Natural killer cell treated with Interleukin-12 subunit alpha and Interleukin-12 subunit beta and Interleukin-15 and Interleukin-18, amount 100 ng/mL, for 72 hours (primary cell): ENCODE measurements around the gene XPNPEP2. TPM values are rescaled to one million over a fixed set of nuclear protein-coding genes. Genes with fewer than 3 reads are reported as not detected.

Experiments used
- ATAC-seq, 2 donors: fragments of 150-1000 bp; cut with Tn5 transposase in 1 of 2; sonication (Bioruptor Pico), chemical (Tn5 transposase) in 1 of 2; 2 replicates each; pipeline ENCODE4 v1.10.0; 2021
- DNase-seq: peaks from one replicate; pipeline ENCODE4 v3.0.0; 2022; ENCODE audit warnings: low spot score
- H3K27ac Mint-ChIP-seq, 2 donors: 1 replicate in 1 of 2; 2 replicates in 1 of 2; pipeline ENCODE4 v1.8.0; 2022; ENCODE audit warnings: mixed read lengths in 2 of 2, mild to moderate bottlenecking in 1 of 2, moderate library complexity in 1 of 2
- H3K27me3 Mint-ChIP-seq, 2 donors: 1 replicate in 1 of 2; 2 replicates in 1 of 2; pipeline ENCODE4 v1.8.0; 2022; ENCODE audit warnings: mixed read lengths in 2 of 2
- H3K36me3 Mint-ChIP-seq: one replicate; pipeline ENCODE4 v1.8.0; 2022; ENCODE audit warnings: mixed read lengths
- H3K4me1 Mint-ChIP-seq, 2 donors: 1 replicate in 1 of 2; 2 replicates in 1 of 2; pipeline ENCODE4 v1.8.0; 2022; ENCODE audit warnings: low read depth in 2 of 2, mixed read lengths in 2 of 2, mild to moderate bottlenecking in 1 of 2
- H3K4me3 Mint-ChIP-seq: one replicate; pipeline ENCODE4 v1.8.0; 2022; ENCODE audit warnings: mixed read lengths
- H3K9me3 Mint-ChIP-seq: 2 replicates; pipeline ENCODE4 v1.8.0; 2022; ENCODE audit warnings: mixed read lengths
- total RNA-seq, 2 donors: library from RNA; stranded (reverse); gene quantifications; one replicate each; pipeline ENCODE4 v1.2.3, GENCODE V29; 2022

XPNPEP2 gene
- total RNA-seq, 2 donors from 2014 or later = 0.14 to 0.55 TPM

DNA sequence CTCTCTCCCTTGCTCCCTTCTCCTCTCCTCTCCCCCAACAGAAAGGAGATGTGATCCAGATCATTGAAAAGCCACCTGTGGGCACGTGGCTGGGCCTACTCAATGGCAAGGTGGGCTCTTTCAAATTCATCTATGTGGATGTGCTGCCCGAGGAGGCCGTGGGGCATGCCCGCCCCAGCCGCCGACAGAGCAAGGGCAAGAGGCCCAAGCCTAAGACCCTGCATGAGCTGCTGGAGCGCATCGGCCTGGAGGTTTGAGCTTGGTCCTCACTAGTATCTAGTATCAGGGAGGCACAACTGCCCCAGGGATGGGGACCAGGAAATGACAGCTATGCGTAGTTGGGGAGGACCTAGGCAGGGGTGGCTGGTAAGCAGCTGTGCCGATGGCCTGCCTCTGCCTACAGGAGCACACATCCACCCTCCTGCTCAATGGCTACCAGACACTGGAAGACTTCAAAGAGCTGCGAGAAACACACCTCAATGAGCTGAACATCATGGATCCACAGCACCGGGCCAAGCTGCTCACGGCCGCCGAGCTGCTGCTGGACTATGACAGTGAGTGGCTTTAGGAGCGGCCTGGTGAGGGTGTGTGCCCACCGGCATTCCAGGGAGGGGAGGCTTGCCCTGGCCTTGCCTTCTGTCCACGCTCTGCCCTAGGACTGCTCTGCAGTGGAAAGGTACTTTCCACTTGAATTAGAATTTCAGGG lies 54.0 kb downstream of the XPNPEP2 start:
- DNase-seq = no peak
- Mint-ChIP-seq H3K4me1 (peaks cover 9 to 17% of the 10 kb centered on the region in 2 donors), H3K27ac (peak overlapping the region in 1 of 2 donors; percentile 19), H3K4me3 (no peak overlapping the region), H3K9me3 (no peaks in the 10 kb centered on the region), H3K27me3 (no peaks in the 10 kb centered on the region), H3K36me3 (no peaks in the 10 kb centered on the region)
- ATAC-seq = no peak

DNA sequence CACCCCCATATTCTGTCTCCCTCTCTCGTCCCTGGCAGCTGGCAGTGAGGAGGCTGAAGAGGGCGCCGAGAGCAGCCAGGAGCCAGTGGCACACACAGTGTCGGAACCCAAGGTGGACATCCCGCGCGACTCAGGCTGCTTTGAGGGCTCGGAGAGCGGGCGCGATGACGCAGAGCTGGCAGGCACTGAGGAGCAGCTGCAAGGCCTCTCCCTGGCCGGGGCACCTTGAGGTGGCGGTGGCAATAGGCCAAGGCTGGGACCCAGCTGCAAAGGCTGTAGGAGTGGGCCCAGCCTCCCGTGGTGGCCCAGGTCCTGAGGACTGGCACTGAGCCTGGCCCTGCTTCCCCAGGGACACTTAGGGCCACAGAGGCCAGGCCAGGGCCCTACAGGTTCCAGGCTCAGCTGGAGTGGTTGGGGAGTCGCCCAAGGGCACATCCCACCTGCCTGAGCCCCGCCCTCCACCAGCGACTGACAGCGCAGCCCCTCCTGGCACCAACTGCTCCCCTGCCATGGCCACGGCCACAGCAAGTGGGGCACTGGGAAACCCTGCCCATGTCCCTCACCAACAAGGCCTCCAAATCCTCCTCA lies 54.9 kb downstream of the XPNPEP2 start:
- peaks cover 4 to 22% of the 10 kb centered on the region in 2 donors for H3K4me1 Mint-ChIP-seq
- H3K27me3 Mint-ChIP-seq = no peaks in the 10 kb centered on the region
- H3K36me3 Mint-ChIP-seq = no peaks in the 10 kb centered on the region
- ATAC-seq = peak in 1 of 2 donors; percentile 4
- peak overlapping the region in 1 of 2 donors; percentile 59 for H3K27ac Mint-ChIP-seq
- H3K9me3 Mint-ChIP-seq = no peaks in the 10 kb centered on the region
- no peak for DNase-seq
- H3K4me3 Mint-ChIP-seq = no peak overlapping the region

DNA sequence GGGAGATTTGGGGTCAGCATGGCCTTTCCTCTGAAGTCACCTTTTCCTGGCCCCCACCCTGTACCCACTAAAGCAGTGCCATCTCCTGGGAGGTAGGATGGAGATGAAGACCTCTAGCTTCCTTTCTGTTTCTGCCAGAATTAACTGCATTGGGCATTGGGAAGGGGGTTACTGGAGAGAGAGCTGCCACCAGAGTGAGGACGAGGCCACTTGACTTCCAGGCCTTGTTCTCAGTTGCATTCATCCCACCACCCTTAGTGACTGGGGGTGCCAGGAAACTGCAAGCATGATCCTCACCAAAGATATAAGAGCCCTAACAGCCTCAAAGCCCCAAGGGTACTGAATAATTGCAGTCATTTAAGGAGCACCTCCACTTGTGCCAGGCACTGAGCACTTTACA lies 56.8 kb downstream of the XPNPEP2 start:
- Mint-ChIP-seq H3K4me3 (no peak overlapping the region), H3K9me3 (no peaks in the 10 kb centered on the region), H3K27me3 (no peaks in the 10 kb centered on the region), H3K36me3 (no peaks in the 10 kb centered on the region), H3K27ac (peak overlapping the region in 1 of 2 donors; percentile 59), H3K4me1 (peaks cover 10 to 28% of the 10 kb centered on the region in 2 donors)
- ATAC-seq (no peak), DNase-seq (no peak)

DNA sequence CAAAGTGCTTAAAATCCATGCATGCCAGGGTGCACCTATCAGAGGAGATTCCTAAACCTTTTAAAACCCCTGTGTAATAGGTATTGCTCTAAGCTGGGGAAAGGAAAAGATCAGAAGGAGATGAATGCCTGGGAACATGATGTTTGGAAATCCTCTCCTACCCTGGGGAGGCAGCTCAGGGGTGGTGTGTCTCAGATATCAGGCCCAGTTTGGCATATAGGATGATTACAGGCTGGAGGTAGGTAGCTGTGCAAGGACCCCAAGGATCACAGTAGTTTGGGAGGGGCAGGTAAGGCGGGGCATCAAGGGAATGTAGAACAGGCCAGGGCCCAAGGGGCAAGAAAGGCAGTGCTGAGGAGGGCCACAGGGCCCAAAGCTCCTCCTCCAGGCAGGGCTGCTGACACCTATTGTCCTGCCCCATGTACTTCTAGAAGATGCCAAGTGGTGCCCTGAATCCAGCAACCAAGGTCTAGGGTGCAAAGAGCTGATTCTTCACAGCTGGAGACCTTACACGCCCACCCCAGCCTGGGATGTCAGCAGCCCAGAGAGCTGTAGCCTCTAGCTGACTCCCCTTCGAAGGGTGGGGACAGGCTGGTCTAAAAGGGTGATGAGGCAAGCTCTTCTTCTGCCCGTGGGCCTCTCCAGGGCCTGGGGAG lies 58.6 kb downstream of the XPNPEP2 start:
- peaks cover 10 to 25% of the 10 kb centered on the region in 2 donors for H3K4me1 Mint-ChIP-seq
- no peaks in the 10 kb centered on the region for H3K27me3 Mint-ChIP-seq
- ATAC-seq (no peak), DNase-seq (no peak)
- H3K27ac Mint-ChIP-seq = peak overlapping the region in 1 of 2 donors; percentile 24
- H3K4me3 Mint-ChIP-seq = no peak overlapping the region
- H3K9me3 Mint-ChIP-seq = no peaks in the 10 kb centered on the region
- no peaks in the 10 kb centered on the region for H3K36me3 Mint-ChIP-seq

DNA sequence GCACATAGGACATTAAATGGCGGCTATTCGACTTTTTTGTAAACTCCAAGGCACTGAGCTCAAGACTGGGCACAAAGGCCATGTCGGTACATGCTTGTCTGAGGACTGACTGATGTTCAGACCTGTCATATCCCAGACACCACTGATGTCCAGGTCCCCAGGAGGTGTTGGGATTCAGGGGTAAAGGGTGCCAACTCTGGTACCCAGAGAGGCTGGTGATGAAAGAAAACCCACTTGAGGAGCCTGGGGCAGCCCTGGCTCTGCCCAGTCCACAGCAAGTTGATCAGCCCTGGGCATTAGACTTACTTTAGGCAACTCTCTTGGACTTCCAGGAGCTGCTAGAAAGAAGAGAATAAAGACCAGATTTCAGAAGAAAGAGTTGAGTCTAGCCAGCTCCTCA lies 59.7 kb downstream of the XPNPEP2 start:
- ATAC-seq (no peak), DNase-seq (no peak)
- no peaks in the 10 kb centered on the region for H3K36me3 Mint-ChIP-seq
- no peaks in the 10 kb centered on the region for H3K27me3 Mint-ChIP-seq
- H3K27ac Mint-ChIP-seq = peak overlapping the region; percentile 24 to 40
- peaks cover 10 to 26% of the 10 kb centered on the region in 2 donors for H3K4me1 Mint-ChIP-seq
- H3K4me3 Mint-ChIP-seq = no peak overlapping the region
- H3K9me3 Mint-ChIP-seq = no peaks in the 10 kb centered on the region

DNA sequence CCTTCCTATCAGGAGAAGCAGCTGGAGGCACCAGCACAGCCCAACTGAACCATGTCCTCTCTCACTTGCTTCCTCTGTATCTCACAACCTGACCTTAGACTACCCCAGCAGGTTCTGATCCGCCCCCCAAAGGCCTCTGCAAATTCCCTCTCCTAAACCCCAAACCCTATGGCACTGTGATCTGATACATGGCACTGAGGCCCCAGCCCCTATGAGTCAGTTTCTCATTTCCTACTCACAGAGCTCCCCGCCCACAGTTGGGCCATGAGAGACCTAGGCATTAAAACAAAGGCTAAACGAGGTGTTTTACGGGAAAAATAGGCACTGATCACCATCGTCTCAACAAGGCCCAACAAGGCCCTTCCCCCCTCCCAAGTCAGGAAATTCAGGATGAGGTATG lies 60.1 kb downstream of the XPNPEP2 start:
- Mint-ChIP-seq H3K27ac (peak overlapping the region in 1 of 2 donors; percentile 24), H3K4me3 (no peak overlapping the region), H3K9me3 (no peaks in the 10 kb centered on the region), H3K27me3 (no peaks in the 10 kb centered on the region), H3K36me3 (no peaks in the 10 kb centered on the region), H3K4me1 (peaks cover 10 to 28% of the 10 kb centered on the region in 2 donors)
- ATAC-seq = peak in 1 of 2 donors; percentile 48
- DNase-seq = no peak

DNA sequence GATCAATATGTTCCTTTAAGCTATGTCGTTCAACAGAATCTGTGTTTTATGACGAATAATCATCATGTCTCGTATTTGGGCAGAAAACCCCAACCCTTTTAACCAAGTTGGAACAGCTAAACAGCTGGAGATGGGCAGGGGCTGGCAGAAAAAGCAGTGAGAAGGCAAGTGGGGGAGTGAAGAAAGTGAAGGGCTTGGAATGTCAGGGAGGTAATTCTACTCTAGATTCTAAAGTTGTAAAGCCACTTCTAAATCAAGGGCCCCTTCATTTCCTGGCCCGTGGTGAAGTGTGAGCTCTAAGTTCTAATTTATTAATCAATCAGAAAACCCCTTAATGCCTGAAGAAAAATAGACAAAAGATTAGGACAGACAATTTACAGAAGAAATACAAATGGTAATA lies 61.4 kb downstream of the XPNPEP2 start:
- no peaks in the 10 kb centered on the region for H3K9me3 Mint-ChIP-seq
- no peaks in the 10 kb centered on the region for H3K36me3 Mint-ChIP-seq
- H3K27ac Mint-ChIP-seq = peak overlapping the region in 1 of 2 donors; percentile 13
- H3K4me1 Mint-ChIP-seq = peaks cover 10 to 25% of the 10 kb centered on the region in 2 donors
- ATAC-seq = no peak
- H3K27me3 Mint-ChIP-seq = no peaks in the 10 kb centered on the region
- no peak for DNase-seq
- H3K4me3 Mint-ChIP-seq = no peak overlapping the region

DNA sequence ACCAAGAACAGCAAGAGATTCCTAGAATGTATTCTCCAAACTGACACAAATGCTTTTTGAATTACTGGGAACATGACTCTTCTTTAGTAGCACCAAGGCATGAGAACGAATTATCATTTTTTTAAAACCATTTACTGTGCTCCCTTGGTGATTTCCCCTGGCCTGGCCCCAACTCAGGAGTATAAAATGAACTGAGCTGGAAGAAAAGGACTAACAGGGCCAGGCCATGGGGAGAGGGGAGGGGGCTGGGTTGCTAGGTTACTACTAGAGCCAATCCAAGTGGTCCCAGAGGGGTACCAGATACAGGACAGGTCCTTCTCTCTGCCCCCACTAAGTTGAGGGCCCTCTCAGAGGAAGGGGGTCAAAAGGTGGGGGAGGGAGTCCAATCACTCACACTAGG lies 64.1 kb downstream of the XPNPEP2 start:
- H3K9me3 Mint-ChIP-seq = no peaks in the 10 kb centered on the region
- H3K27me3 Mint-ChIP-seq = no peaks in the 10 kb centered on the region
- no peak overlapping the region for H3K27ac Mint-ChIP-seq
- H3K4me3 Mint-ChIP-seq = no peak overlapping the region
- no peaks in the 10 kb centered on the region for H3K36me3 Mint-ChIP-seq
- ATAC-seq (no peak), DNase-seq (no peak)
- peaks cover 10 to 20% of the 10 kb centered on the region in 2 donors for H3K4me1 Mint-ChIP-seq

DNA sequence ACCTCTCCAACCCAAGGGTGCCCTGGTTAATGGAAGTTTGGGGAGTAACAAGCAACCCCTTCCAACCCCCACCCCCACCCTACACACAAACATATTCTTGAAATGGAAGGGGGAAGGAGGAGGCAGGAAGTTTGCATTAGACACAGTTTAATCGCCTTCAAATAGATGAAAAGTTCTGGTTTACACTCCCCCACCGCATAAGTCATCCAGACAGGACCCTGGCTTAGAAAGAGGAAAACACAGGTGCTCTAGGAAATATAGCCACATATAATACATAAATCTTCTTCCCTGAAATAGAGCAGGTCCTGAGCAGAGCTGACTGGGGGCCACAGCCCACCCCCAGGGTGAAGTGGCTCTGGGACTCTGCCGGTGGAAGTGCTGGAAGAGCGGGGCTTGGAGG lies 66.0 kb downstream of the XPNPEP2 start:
- Mint-ChIP-seq H3K4me1 (peaks cover 21% of the 10 kb centered on the region in 2 donors), H3K4me3 (no peak overlapping the region), H3K9me3 (no peaks in the 10 kb centered on the region), H3K27me3 (no peaks in the 10 kb centered on the region), H3K27ac (peak overlapping the region in 1 of 2 donors; percentile 40), H3K36me3 (no peaks in the 10 kb centered on the region)
- DNase-seq (no peak), ATAC-seq (no peak)

DNA sequence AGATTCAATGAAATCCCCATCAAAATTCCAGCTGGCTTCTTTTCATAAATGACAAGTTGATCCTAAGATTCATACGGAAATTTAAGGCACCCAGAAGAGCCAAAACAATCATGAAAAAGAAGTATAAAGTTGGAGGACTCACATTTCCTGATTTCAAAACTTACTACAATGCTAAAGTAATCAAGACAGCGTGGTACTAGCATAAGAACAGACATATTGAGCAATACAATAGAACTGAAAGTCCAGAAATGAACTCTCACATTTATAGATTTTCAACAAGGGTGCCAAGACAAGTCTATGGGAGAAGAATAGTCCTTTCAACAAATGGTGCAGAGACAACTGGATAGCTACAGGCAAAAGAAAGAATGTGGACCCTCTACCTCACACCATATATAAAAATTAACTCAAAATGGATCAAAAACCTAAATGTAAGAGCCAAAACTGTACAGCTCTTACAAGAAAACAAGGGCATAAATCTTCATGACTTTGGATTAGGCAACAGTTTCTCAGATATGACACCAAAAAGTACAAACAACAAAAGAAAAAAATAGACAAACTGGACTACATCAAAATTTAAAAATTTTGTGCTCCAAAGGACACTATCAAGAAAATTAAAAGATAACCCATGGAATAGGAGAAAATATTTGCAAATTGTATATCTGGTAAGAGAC lies 69.5 kb downstream of the XPNPEP2 start:
- Mint-ChIP-seq H3K9me3 (no peaks in the 10 kb centered on the region), H3K36me3 (no peaks in the 10 kb centered on the region), H3K4me1 (peaks cover 21 to 22% of the 10 kb centered on the region in 2 donors), H3K27me3 (peaks cover 0 to 3% of the 10 kb centered on the region in 2 donors), H3K4me3 (peak overlapping the region; percentile 73), H3K27ac (peak overlapping the region; percentile 64 to 80)
- ATAC-seq (peak in 1 of 2 donors; percentile 62), DNase-seq (no peak)

DNA sequence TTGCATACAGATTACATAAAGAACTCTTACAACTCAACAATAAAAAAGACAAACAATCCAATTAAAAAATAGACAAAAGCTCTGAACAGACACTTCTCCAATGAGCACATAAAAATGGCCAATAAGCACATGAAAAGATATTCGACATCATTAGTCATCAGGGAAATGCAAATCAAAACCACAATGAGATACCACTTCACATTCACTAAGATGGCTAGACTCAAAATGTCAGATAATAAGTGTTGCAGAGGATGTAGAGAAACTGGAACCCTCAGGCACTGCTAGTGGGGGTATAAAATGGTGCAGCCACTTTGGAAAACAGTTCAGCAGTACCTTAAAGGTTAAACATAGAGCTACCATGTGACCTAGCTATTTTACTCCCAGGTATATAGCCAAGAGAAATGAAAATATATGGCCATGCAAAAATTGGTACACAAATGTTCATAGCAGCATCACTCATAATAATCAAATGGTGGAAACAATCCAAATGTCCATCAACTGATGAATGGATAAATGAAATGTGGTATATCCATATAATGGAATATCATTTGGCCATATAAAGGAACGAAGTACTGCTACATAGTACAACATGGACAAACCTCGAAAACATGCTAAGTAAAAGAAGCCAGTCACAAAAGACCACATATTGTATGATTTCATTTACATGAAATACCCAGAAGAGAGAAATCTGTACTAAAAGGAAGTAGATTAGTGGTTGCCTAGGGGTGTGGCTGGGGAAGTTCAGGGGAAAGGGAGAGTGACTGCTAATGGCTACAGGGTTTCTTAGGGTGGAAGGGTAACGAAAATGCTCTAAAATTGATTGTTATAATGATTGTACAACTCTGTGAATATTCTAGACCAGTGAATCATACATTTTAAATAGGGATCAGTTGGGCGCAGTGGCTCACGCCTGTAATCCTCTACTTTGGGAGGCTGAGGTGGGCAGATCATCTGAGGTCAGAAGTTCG lies 70.3 kb downstream of the XPNPEP2 start:
- Mint-ChIP-seq H3K27me3 (peaks cover 0 to 3% of the 10 kb centered on the region in 2 donors), H3K36me3 (no peaks in the 10 kb centered on the region), H3K4me1 (peaks cover 21 to 23% of the 10 kb centered on the region in 2 donors), H3K9me3 (no peaks in the 10 kb centered on the region), H3K27ac (peak overlapping the region; percentile 64 to 80), H3K4me3 (peak overlapping the region; percentile 73)
- DNase-seq = no peak
- peak; percentile 69 to 82 for ATAC-seq

DNA sequence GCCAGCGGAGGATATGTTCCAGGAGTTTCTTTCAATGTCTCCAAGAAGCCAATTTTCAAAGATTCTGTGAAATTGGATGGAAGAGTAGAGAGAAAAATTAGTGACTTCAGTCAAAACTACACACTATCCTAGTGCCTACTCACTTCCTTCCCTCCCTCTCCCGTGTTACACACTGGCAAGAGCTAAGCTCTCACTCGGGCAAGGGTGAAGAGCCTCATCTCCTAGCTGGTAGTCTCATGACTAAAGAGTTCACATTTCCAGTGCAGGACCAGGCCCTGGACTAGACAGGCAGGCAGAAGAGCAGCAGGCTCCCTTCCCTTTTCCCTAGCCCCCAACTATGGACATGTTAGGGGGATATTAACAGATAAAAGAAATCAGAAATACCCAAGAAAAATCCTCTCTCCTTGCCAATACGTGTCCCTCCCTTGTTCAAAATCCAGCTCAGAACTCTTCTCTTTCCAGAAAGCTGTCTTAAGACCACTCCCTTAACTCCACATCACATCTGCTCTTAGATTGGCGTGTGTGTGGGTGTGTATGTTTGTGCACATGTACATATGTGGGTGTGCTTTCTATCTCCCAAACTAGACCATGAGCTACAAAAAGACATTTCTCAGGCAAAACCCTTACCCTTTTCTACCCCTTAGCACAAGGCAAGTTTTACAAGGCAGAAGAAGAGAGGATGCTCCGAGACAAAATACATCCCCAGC lies 75.0 kb downstream of the XPNPEP2 start:
- Mint-ChIP-seq H3K36me3 (no peaks in the 10 kb centered on the region), H3K4me1 (peaks cover 13 to 14% of the 10 kb centered on the region in 2 donors), H3K27me3 (peaks cover 0 to 3% of the 10 kb centered on the region in 2 donors), H3K9me3 (no peaks in the 10 kb centered on the region), H3K4me3 (no peak overlapping the region), H3K27ac (no peak overlapping the region)
- ATAC-seq (no peak), DNase-seq (no peak)
